GM12892 (cell line): ENCODE measurements around the gene SV2A.

Experiments used
- POLR2A ChIP-seq: IDR thresholded peaks from 2 replicates; pipeline ENCODE4 v1.6.1; 2011; ENCODE audit warnings: low read depth, low read length, control low read depth
- POLR2AphosphoS5 ChIP-seq: IDR thresholded peaks from 2 replicates; pipeline ENCODE4 v1.6.1; 2011; ENCODE audit warnings: low read depth, low read length, control low read depth
- TAF1 ChIP-seq: IDR thresholded peaks from 2 replicates; pipeline ENCODE4 v1.6.1; 2011; ENCODE audit warnings: low read depth, mild to moderate bottlenecking, control low read depth, low read length, borderline replicate concordance

DNA sequence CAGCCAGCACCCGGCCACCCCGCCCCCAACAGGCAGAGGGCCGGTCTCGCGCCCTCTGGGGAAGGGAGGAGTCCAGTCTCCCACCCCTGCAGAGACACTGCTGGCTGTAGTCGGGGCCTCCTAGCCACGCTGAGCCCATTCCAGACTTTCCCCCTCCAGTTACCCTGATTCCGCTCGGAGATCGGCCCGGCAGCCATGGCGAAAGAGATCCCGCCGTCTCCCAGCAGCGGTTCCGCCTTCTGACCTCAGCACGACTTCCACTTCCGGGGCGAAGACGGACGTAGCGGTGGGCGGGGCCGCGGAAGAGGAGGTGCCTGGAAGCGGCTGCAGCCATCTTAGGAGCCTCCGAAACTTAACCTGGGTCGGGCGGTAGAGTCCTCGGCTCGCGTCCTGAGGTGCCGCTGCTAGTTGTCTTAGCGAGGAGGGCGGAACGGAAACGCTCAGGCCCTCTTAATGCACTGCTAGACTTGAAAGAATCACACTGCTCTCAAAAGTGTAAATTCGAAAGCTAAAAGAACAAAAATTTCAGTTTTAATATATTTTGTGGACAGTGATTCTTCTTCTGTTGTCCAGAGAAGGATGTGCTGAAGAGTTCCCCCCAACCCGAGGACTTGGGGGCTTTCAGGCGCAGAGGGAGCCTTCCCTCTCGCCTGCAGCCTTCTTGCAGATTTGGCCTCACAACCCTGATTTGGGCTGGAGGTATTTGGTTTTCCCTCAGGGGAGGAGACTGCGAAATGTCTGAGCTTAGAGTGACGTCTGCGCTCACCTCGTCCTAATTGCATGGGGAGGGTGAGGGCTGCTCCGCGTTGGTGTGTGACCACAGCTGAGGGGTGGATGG, 10.1 kb upstream of the SV2A start, which contains the start of gene SF3B4:
- TF ChIP-seq POLR2A: peak; percentile 98
- peak; percentile 74 for TF ChIP-seq TAF1
- peak; percentile 94 for TF ChIP-seq POLR2AphosphoS5
